Adrenal gland (tissue), 12 donors: ENCODE measurements around the gene CCL25. TPM values are rescaled to one million over a fixed set of nuclear protein-coding genes. Genes with fewer than 3 reads are reported as not detected.

Source experiments
- DNase-seq, 7 donors: peaks; one replicate each; pipeline ENCODE4 v3.0.0-alpha.2; 2019 to 2020
- H3K27ac ChIP-seq, 5 donors: fragments of 200-600 bp; sonication (generic) in 4 of 5; 1 replicate in 3 of 5; 2 replicates in 2 of 5; pipeline versions ENCODE4 v1.5.1 to v1.8.0; 2016 to 2020; ENCODE audit warnings: mild to moderate bottlenecking in 1 of 5
- H3K27me3 ChIP-seq: fragments of 200-600 bp; 2 replicates; pipeline ENCODE4 v1.8.0; 2021
- H3K36me3 ChIP-seq, 2 donors: fragments of 200-600 bp; replicated peaks in 1 of 2; 1 replicate in 1 of 2; 2 replicates in 1 of 2; pipeline versions ENCODE4 v1.5.1 to v1.8.0; 2018 to 2022
- H3K4me1 ChIP-seq, 2 donors: fragments of 200-600 bp; replicated peaks in 1 of 2; 1 replicate in 1 of 2; 2 replicates in 1 of 2; pipeline versions ENCODE4 v1.5.1 to v1.8.0; 2018 to 2021
- H3K4me3 ChIP-seq, 4 donors: fragments of 200-600 bp; sonication (generic) in 3 of 4; one replicate each; pipeline ENCODE4 v1.5.1; 2016 to 2018
- H3K9me3 ChIP-seq, 3 donors: fragments of 200-600 bp; sonication (generic) in 1 of 3; replicated peaks in 1 of 3; 1 replicate in 2 of 3; 2 replicates in 1 of 3; pipeline versions ENCODE4 v1.5.1 to v1.8.0; 2016 to 2021
- POLR2A ChIP-seq, 2 donors: fragments of 450-650 bp; IDR thresholded peaks; one replicate each; pipeline ENCODE4 v1.6.1; 2017; ENCODE audit warnings: antibody characterized with exemption in 2 of 2, mild to moderate bottlenecking in 2 of 2, moderate library complexity in 1 of 2
- WGBS, 4 donors: extraction: QIAGEN DNeasy Blood & Tissue Kit in 2 of 4; methylation state at CpG; one replicate each; pipeline versions ENCODE4 v1.1.5 to v1.1.7; 2013 to 2017; 5-methylcytosine and 5-hydroxymethylcytosine counted together
- intact Hi-C, 2 donors: fragments of 100-400 bp; cut with DNase I; formaldehyde crosslinking; loops; one replicate each; pipeline versions ENCODE4 v1.14.1 to v1.15.0; 2022 to 2023
- polyA plus RNA-seq, 3 donors: library from polyadenylated mRNA; stranded (reverse); fragments of 200-250 nt in 2 of 3; fragments of 350-450 nt in 1 of 3; fragmentation: Illumina TruSeq in 1 of 3; extraction: RNeasy Lipid Tissue Mini Kit (QIAGEN cat#74804) in 1 of 3; gene quantifications; one replicate each; pipeline ENCODE4 v1.2.3, GENCODE V29; 2013 to 2014
- total RNA-seq, 9 donors: library from RNA; depleted of rRNA in 4 of 9; stranded (reverse); fragments of >200 nt in 4 of 9; fragments of 120-200 nt in 1 of 9; fragmentation: NEBNext Ultra II Directional in 1 of 9; extraction: Animal tissue kit (Norgen Biotek cat#: 25700) in 1 of 9; gene quantifications; one replicate each; pipeline versions ENCODE4 v1.1.0 to v1.2.4, GENCODE V29; 2013 to 2023
- TF ChIP-seq, protein P1 (sequence below), 6 experiments: fragments of 450-650 bp in 4 of 6; fragments of 200-600 bp in 2 of 6; sonication (generic) in 1 of 6; IDR thresholded peaks; 1 replicate in 5 of 6; 2 replicates in 1 of 6; pipeline versions ENCODE4 v1.5.1 to v1.8.0; 2016 to 2021; ENCODE audit warnings: antibody characterized with exemption in 6 of 6, mild to moderate bottlenecking in 2 of 6, moderate library complexity in 1 of 6
- donor health status: healthy with polysubstance abuse.
- donor health status: Bipolar disorder and iron deficiency.
- donor health status: DM: yes; HTN: yes; CAD: no.
- donor health status: DM: no; HTN: no; CAD: no.
- donor health status: DM: no; HTN: no; CAD: no.
- donor health status: DM: yes; HTN: yes; CAD: no.

The CCL25 gene
- total and polyA plus RNA-seq, 12 donors = 0.11 to 0.78 TPM; not detected in 10

- 77 to 87% (median 84%) methylated on average over 9 to 13 of the region's 13 CpGs for WGBS, 4 donors
Observed at GRCh38 chr19:8075158-8076074, 22.9 kb downstream of the CCL25 start.

GRCh38 chr19:8079988-8080387 is 27.4 kb downstream of the CCL25 start:
- H3K9me3 ChIP-seq = no peaks in the 10 kb centered on the region
- H3K27ac ChIP-seq = no peak overlapping the region
- intact Hi-C loops = no loop called here
- H3K4me1 ChIP-seq = no peaks in the 10 kb centered on the region
- H3K27me3 ChIP-seq = no peaks in the 10 kb centered on the region
- WGBS, 4 donors = 90 to 98% (median 96%) methylated on average over 6 of the region's 6 CpGs
- TF ChIP-seq, protein P1, sequence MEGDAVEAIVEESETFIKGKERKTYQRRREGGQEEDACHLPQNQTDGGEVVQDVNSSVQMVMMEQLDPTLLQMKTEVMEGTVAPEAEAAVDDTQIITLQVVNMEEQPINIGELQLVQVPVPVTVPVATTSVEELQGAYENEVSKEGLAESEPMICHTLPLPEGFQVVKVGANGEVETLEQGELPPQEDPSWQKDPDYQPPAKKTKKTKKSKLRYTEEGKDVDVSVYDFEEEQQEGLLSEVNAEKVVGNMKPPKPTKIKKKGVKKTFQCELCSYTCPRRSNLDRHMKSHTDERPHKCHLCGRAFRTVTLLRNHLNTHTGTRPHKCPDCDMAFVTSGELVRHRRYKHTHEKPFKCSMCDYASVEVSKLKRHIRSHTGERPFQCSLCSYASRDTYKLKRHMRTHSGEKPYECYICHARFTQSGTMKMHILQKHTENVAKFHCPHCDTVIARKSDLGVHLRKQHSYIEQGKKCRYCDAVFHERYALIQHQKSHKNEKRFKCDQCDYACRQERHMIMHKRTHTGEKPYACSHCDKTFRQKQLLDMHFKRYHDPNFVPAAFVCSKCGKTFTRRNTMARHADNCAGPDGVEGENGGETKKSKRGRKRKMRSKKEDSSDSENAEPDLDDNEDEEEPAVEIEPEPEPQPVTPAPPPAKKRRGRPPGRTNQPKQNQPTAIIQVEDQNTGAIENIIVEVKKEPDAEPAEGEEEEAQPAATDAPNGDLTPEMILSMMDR (IDR thresholded peaks at IDR 0.05) = no peak
- TF ChIP-seq POLR2A (IDR thresholded peaks at IDR 0.05) = no peak
- no peak for DNase-seq
- H3K36me3 ChIP-seq = no peaks in the 10 kb centered on the region
- no peak overlapping the region for H3K4me3 ChIP-seq

More at GRCh38 chr19:8075158-8076074, 22.9 kb downstream of the CCL25 start:
- DNase-seq = no peak
- H3K27me3 ChIP-seq = no peaks in the 10 kb centered on the region
- H3K4me3 ChIP-seq = no peak overlapping the region
- intact Hi-C loops = no loop called here
- H3K36me3 ChIP-seq = no peaks in the 10 kb centered on the region
- TF ChIP-seq, protein P1 (IDR thresholded peaks at IDR 0.05) = no peak
- TF ChIP-seq POLR2A (IDR thresholded peaks at IDR 0.05) = no peak
- no peaks in the 10 kb centered on the region for H3K4me1 ChIP-seq
- H3K27ac ChIP-seq = no peak overlapping the region
- no peaks in the 10 kb centered on the region for H3K9me3 ChIP-seq

DNA sequence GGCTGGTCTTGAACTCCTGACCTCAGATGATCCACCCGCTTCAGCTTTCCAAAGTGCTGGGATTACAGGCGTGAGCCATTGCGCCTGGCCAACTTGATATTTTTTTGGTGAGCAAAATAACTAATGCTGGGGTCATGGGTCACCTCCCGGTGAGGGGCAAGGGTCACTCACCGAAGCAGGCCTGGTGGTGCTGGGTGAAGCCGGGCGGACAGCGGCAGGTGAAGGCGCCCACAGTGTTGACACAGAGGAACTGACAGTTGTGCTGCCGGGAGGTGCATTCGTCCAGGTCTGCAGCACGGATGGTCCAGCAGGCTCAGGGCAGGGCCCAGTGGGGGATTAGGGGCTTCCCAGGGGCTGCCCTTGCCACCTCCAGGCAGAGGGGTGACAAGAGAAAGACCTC is 28.3 kb downstream of the CCL25 start:
- no peaks in the 10 kb centered on the region for H3K36me3 ChIP-seq
- no peaks in the 10 kb centered on the region for H3K4me1 ChIP-seq
- no peak overlapping the region for H3K4me3 ChIP-seq
- intact Hi-C loops = no loop called here
- H3K27ac ChIP-seq = no peak overlapping the region
- TF ChIP-seq, protein P1 (IDR thresholded peaks at IDR 0.05) = no peak
- H3K27me3 ChIP-seq = no peaks in the 10 kb centered on the region
- 87 to 94% (median 90%) methylated on average over 5 to 12 of the region's 12 CpGs for WGBS, 4 donors
- no peak for DNase-seq
- no peaks in the 10 kb centered on the region for H3K9me3 ChIP-seq

- Histone ChIP-seq H3K4me3 (no peak overlapping the region), H3K27ac (no peak overlapping the region), H3K4me1 (no peaks in the 10 kb centered on the region), H3K36me3 (no peaks in the 10 kb centered on the region), H3K27me3 (no peaks in the 10 kb centered on the region), H3K9me3 (no peaks in the 10 kb centered on the region)
- TF ChIP-seq POLR2A (IDR thresholded peaks at IDR 0.05) = no peak
- TF ChIP-seq, protein P1 (IDR thresholded peaks at IDR 0.05) = no peak
- no peak for DNase-seq
- intact Hi-C loops = no loop called here
- WGBS, 4 donors = 82 to 87% (median 83%) methylated on average over 11 of the region's 11 CpGs
Observed at GRCh38 chr19:8081569-8082550, 29.3 kb downstream of the CCL25 start.
